Glutamatergic neuron (in vitro differentiated cells): Measurements from ENCODE around the gene RNF121. TPM values are rescaled to one million over a fixed set of nuclear protein-coding genes. Genes with fewer than 3 reads are reported as not detected.

Experiments used
- DNase-seq: peaks from one replicate; pipeline ENCODE4 v3.0.0; 2022
- H3K27ac Mint-ChIP-seq: one replicate; pipeline ENCODE4 v1.8.0; 2020; ENCODE audit warnings: mild to moderate bottlenecking, mixed read lengths, inconsistent platforms; ENCODE audit not compliant: unreplicated experiment
- H3K27me3 Mint-ChIP-seq: one replicate; pipeline ENCODE4 v1.8.0; 2020; ENCODE audit warnings: mild to moderate bottlenecking, moderate library complexity, mixed read lengths, inconsistent platforms; ENCODE audit not compliant: unreplicated experiment
- H3K36me3 Mint-ChIP-seq: one replicate; pipeline ENCODE4 v1.8.0; 2020; ENCODE audit warnings: mild to moderate bottlenecking, mixed read lengths, inconsistent platforms; ENCODE audit not compliant: unreplicated experiment
- H3K4me1 Mint-ChIP-seq: one replicate; pipeline ENCODE4 v1.8.0; 2020; ENCODE audit warnings: mild to moderate bottlenecking, low read depth, mixed read lengths, inconsistent platforms; ENCODE audit not compliant: unreplicated experiment
- H3K4me3 Mint-ChIP-seq: one replicate; pipeline ENCODE4 v1.8.0; 2020; ENCODE audit warnings: mild to moderate bottlenecking, mixed read lengths, inconsistent platforms; ENCODE audit not compliant: unreplicated experiment
- H3K9me3 Mint-ChIP-seq: one replicate; pipeline ENCODE4 v1.8.0; 2020; ENCODE audit warnings: mild to moderate bottlenecking, moderate library complexity, mixed read lengths, inconsistent platforms; ENCODE audit not compliant: unreplicated experiment
- CTCF ChIP-seq: fragments of 200-600 bp; sonication (generic); IDR thresholded peaks from one replicate; pipeline ENCODE4 v1.5.0; 2021; ENCODE audit not compliant: partially characterized antibody, unreplicated experiment
- total RNA-seq: library from RNA; stranded (reverse); fragmentation: NEBNext Ultra II Directional; extraction: Animal tissue kit (Norgen Biotek cat#: 25700); gene quantifications from one replicate; pipeline ENCODE4 v1.2.1, GENCODE V29; 2021; ENCODE audit not compliant: unreplicated experiment

RNF121 gene
- total RNA-seq, 1 donor from 2014 or later = 40.4 TPM

GRCh38 chr11:71994786-71995185, 65.9 kb downstream of the RNF121 start:
- peaks cover 5% of the 10 kb centered on the region for H3K27me3 Mint-ChIP-seq
- no peak for TF ChIP-seq CTCF
- H3K9me3 Mint-ChIP-seq = peaks cover 3% of the 10 kb centered on the region
- DNase-seq = no peak
- peaks cover 6% of the 10 kb centered on the region for H3K4me1 Mint-ChIP-seq
- no peaks in the 10 kb centered on the region for H3K36me3 Mint-ChIP-seq
- no peak overlapping the region for H3K27ac Mint-ChIP-seq
- H3K4me3 Mint-ChIP-seq = no peak overlapping the region

- Mint-ChIP-seq H3K4me1 (peaks cover 6% of the 10 kb centered on the region), H3K4me3 (no peak overlapping the region), H3K36me3 (no peaks in the 10 kb centered on the region), H3K9me3 (peaks cover 3% of the 10 kb centered on the region), H3K27ac (no peak overlapping the region), H3K27me3 (peaks cover 5% of the 10 kb centered on the region)
- no peak for TF ChIP-seq CTCF
- no peak for DNase-seq
These were observed 67.0 kb downstream of the RNF121 start for GRCh38 chr11:71995726-71996291.

- no peak for DNase-seq
- no peak for TF ChIP-seq CTCF
- Mint-ChIP-seq H3K27me3 (peaks cover 5% of the 10 kb centered on the region), H3K9me3 (peaks cover 3% of the 10 kb centered on the region), H3K36me3 (no peaks in the 10 kb centered on the region), H3K4me1 (peaks cover 6% of the 10 kb centered on the region), H3K4me3 (no peak overlapping the region), H3K27ac (peak overlapping the region; percentile 36)
These were observed 67.7 kb downstream of the RNF121 start for GRCh38 chr11:71996517-71996916.

- peak overlapping the region; percentile 36 for H3K27ac Mint-ChIP-seq
- H3K9me3 Mint-ChIP-seq = peaks cover 3% of the 10 kb centered on the region
- no peak for TF ChIP-seq CTCF
These were observed 68.1 kb downstream of the RNF121 start for GRCh38 chr11:71996946-71997345.

GRCh38 chr11:71997594-71997993, 68.7 kb downstream of the RNF121 start:
- Mint-ChIP-seq H3K9me3 (peaks cover 7% of the 10 kb centered on the region), H3K27ac (no peak overlapping the region), H3K4me3 (no peak overlapping the region), H3K4me1 (peaks cover 16% of the 10 kb centered on the region), H3K27me3 (peaks cover 12% of the 10 kb centered on the region), H3K36me3 (peaks cover 5% of the 10 kb centered on the region)
- TF ChIP-seq CTCF = no peak
- no peak for DNase-seq

More at GRCh38 chr11:71996946-71997345, 68.1 kb downstream of the RNF121 start:
- Mint-ChIP-seq H3K36me3 (peaks cover 3% of the 10 kb centered on the region), H3K4me1 (peaks cover 10% of the 10 kb centered on the region), H3K4me3 (no peak overlapping the region), H3K27me3 (peaks cover 5% of the 10 kb centered on the region)
- no peak for DNase-seq
